Muscle layer of colon (tissue), 2 donors: ENCODE results near the gene VPS13C.

ENCODE experiments used
- H3K27ac ChIP-seq: one replicate; pipeline ENCODE4 v1.7.0; 2013; ENCODE audit warnings: low read depth, mild to moderate bottlenecking, low read length, moderate library complexity
- H3K27me3 ChIP-seq, 2 donors: one replicate each; pipeline ENCODE4 v1.7.0; 2013; ENCODE audit warnings: low read length in 2 of 2, mild to moderate bottlenecking in 2 of 2; ENCODE audit not compliant: insufficient read depth in 2 of 2, control insufficient read depth in 1 of 2
- H3K36me3 ChIP-seq: one replicate; pipeline ENCODE4 v1.7.0; 2013; ENCODE audit warnings: mild to moderate bottlenecking, low read length; ENCODE audit not compliant: insufficient read depth
- H3K4me1 ChIP-seq: one replicate; pipeline ENCODE4 v1.7.0; 2013; ENCODE audit warnings: mild to moderate bottlenecking, low read length; ENCODE audit not compliant: insufficient read depth
- H3K4me3 ChIP-seq, 2 donors: one replicate each; pipeline ENCODE4 v1.7.0; 2013; ENCODE audit warnings: low read length in 2 of 2, low read depth in 1 of 2, mild to moderate bottlenecking in 1 of 2, moderate library complexity in 1 of 2
- H3K9ac ChIP-seq: one replicate; pipeline ENCODE4 v1.7.0; 2013; ENCODE audit warnings: low read length
- H3K9me3 ChIP-seq: one replicate; pipeline ENCODE4 v1.7.0; 2013; ENCODE audit warnings: mild to moderate bottlenecking, low read length
- donor health status: abdominal sarcoma.
- donor health status: Adenocarcinoma of cecum.

VPS13C gene

DNA sequence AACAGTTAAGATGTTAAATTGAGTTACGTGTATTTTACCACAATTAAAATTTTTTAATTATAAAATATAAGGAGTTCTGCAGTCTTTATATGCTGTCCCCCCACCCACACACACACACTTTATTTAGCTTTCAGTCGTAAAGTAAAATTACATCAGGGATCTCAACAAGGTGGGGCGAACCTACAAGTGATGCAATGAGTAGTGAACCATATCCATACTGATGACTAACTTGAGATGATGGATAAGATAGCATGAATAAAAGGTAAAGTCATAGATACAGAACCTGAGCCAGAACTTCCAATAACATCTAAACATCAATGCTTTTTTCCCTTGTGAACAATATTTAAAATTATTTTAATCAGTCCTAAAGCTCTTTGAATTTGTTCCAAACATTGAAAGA, 77.2 kb downstream of the VPS13C start:
- H3K27ac ChIP-seq = no peak overlapping the region
- no peaks in the 10 kb centered on the region for H3K9me3 ChIP-seq
- H3K36me3 ChIP-seq = peaks cover 11% of the 10 kb centered on the region
- H3K4me1 ChIP-seq = no peaks in the 10 kb centered on the region
- H3K27me3 ChIP-seq = no peaks in the 10 kb centered on the region
- H3K9ac ChIP-seq = no peak overlapping the region
- no peak overlapping the region for H3K4me3 ChIP-seq

DNA sequence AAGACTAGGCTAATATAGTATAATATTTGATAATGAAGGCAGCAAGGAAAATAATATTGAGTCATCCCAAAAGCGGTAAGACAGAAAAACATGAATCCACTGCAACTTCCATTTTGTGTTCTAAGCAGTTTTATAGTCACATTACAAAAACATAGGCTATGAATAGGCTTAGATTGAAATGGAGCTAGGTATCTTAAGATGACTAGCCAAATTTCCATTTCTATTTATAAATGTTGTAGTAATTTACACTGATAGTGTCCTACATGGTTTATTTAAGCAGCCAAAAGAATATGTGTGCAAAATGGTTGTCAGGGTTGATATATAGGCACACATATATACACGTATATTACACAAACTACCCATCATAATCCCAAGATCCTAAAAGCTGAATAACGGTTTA, 82.0 kb downstream of the VPS13C start:
- Histone ChIP-seq H3K9ac (no peak overlapping the region), H3K36me3 (peaks cover 18% of the 10 kb centered on the region)

GRCh38 chr15:61974759-61975158, 85.5 kb downstream of the VPS13C start:
- H3K36me3 ChIP-seq = peaks cover 24% of the 10 kb centered on the region

More for the DNA sequence above, 82.0 kb downstream of the VPS13C start:
- Histone ChIP-seq H3K27me3 (no peaks in the 10 kb centered on the region), H3K4me3 (no peak overlapping the region), H3K4me1 (peaks cover 7% of the 10 kb centered on the region), H3K9me3 (no peaks in the 10 kb centered on the region), H3K27ac (no peak overlapping the region)

GRCh38 chr15:61974118-61974517, 86.1 kb downstream of the VPS13C start:
- no peaks in the 10 kb centered on the region for H3K9me3 ChIP-seq
- peaks cover 24% of the 10 kb centered on the region for H3K36me3 ChIP-seq

More at GRCh38 chr15:61974759-61975158, 85.5 kb downstream of the VPS13C start:
- no peak overlapping the region for H3K9ac ChIP-seq
- H3K27me3 ChIP-seq = no peaks in the 10 kb centered on the region
- H3K4me1 ChIP-seq = peaks cover 7% of the 10 kb centered on the region
- H3K27ac ChIP-seq = no peak overlapping the region
- H3K4me3 ChIP-seq = no peak overlapping the region
- H3K9me3 ChIP-seq = no peaks in the 10 kb centered on the region

DNA sequence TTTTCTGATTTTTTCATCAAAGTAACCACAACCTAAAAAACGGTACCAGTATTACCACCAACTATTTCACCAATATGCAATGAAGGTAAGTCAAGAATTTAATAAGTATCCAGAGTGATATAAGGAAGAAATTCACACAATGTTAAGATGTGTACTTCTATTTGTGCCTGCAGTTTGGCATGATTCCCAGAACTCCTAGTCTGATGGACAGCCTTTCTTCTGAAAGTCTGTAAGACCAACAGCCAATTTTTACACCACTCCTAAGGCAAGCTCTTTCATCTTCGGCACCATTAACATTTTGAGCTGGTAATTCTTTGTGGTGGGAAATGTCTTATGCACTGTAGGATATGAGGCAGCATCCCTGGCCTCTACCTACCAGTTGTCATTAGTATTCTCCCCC, 108.3 kb downstream of the VPS13C start:
- no peaks in the 10 kb centered on the region for H3K27me3 ChIP-seq
- H3K9me3 ChIP-seq = no peaks in the 10 kb centered on the region
- H3K4me1 ChIP-seq = no peaks in the 10 kb centered on the region
- no peak overlapping the region for H3K9ac ChIP-seq
- H3K27ac ChIP-seq = no peak overlapping the region
- H3K4me3 ChIP-seq = no peak overlapping the region
- H3K36me3 ChIP-seq = peaks cover 4% of the 10 kb centered on the region

More at GRCh38 chr15:61974118-61974517, 86.1 kb downstream of the VPS13C start:
- H3K4me3 ChIP-seq = no peak overlapping the region
- peaks cover 7% of the 10 kb centered on the region for H3K4me1 ChIP-seq
- no peak overlapping the region for H3K9ac ChIP-seq
- no peak overlapping the region for H3K27ac ChIP-seq
- H3K27me3 ChIP-seq = no peaks in the 10 kb centered on the region

DNA sequence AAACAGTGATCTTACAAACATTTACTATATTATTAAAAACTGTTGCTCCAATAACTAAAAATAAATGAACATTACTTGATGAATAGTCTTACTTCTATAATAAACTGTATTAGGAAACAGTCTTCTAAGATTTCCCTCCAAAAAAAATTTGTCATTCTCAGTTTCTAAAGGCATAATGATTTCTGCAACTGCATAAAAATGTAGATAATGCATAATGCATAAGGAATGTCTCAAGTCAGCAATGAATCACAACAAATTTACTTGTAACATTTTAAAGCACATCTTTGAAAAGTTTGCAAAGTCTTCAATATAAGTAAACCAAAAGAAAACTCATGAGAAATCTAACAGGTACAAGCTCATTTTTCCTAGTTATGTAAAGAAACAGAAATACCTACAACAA, 113.5 kb downstream of the VPS13C start:
- no peak overlapping the region for H3K27ac ChIP-seq
- H3K4me1 ChIP-seq = no peaks in the 10 kb centered on the region
- H3K27me3 ChIP-seq = no peaks in the 10 kb centered on the region
- H3K9ac ChIP-seq = no peak overlapping the region
- no peaks in the 10 kb centered on the region for H3K9me3 ChIP-seq
- H3K36me3 ChIP-seq = no peaks in the 10 kb centered on the region
- H3K4me3 ChIP-seq = no peak overlapping the region

DNA sequence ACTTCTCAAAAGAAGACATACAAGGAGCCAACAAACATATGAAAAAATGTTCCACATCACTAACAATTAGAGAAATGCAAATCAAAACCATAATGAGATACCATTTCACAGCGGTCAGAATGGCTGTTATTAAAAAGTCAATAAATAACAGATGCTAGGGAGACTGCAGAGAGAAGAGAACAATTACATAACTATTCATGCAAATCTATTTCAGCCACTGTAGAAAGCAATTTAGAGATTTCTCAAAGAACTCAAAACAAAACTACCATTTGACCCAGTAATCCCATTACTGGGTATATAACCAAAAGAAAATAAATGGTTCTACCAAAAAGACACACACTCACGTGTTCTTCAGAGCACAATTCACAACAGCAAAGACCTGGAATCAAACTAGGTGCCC, 116.3 kb downstream of the VPS13C start:
- H3K36me3 ChIP-seq = peaks cover 4% of the 10 kb centered on the region
- no peaks in the 10 kb centered on the region for H3K27me3 ChIP-seq
- H3K9me3 ChIP-seq = no peaks in the 10 kb centered on the region
- no peak overlapping the region for H3K4me3 ChIP-seq
- H3K4me1 ChIP-seq = no peaks in the 10 kb centered on the region
- no peak overlapping the region for H3K27ac ChIP-seq
- H3K9ac ChIP-seq = no peak overlapping the region

DNA sequence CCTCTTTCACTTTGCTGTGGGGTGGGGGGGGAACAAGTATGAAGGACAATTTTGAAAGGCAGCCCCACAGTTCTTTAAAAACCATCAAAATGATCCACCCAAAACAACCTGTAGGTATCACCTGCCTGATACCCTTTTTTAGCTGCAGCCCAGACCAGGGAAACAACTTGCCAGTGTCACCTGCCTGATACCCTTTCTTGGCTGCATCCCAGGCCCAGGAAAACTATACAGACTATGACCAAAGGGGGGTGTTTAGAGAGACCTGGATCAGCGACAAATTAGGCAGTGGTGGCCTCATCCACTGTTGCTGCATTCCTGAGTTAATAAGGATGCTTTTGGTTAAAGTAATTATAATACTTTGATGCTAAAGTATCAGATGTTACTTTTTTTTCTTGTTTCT, 122.0 kb downstream of the VPS13C start:
- Histone ChIP-seq H3K27ac (no peak overlapping the region), H3K4me3 (no peak overlapping the region), H3K9ac (no peak overlapping the region), H3K36me3 (peaks cover 4% of the 10 kb centered on the region), H3K9me3 (no peaks in the 10 kb centered on the region), H3K27me3 (no peaks in the 10 kb centered on the region), H3K4me1 (no peaks in the 10 kb centered on the region)

- H3K27ac ChIP-seq = no peak overlapping the region
- H3K9me3 ChIP-seq = no peaks in the 10 kb centered on the region
- H3K4me3 ChIP-seq = no peak overlapping the region
- H3K4me1 ChIP-seq = no peaks in the 10 kb centered on the region
- no peaks in the 10 kb centered on the region for H3K27me3 ChIP-seq
- no peak overlapping the region for H3K9ac ChIP-seq
- peaks cover 4% of the 10 kb centered on the region for H3K36me3 ChIP-seq
Observed at GRCh38 chr15:61936528-61937195, 123.6 kb downstream of the VPS13C start.

DNA sequence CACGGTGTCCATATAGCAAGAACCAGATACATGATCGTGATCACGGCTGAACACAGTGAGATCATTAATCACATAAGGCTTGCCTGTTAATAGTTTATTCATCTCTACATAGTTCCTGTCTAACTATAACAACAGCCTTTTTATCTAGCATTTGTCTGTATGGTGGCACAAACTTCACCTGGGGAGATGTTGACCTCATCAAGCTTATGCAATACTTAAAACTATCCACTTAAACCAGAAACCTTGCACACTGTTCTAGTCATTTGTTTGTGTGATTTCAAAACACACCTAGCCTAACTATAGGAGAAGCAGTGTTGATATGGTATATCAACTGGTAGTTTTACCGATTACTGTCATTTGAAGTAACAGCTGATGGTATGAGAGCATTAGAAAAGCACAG, 124.8 kb downstream of the VPS13C start:
- no peak overlapping the region for H3K27ac ChIP-seq
- no peak overlapping the region for H3K9ac ChIP-seq
- H3K9me3 ChIP-seq = no peaks in the 10 kb centered on the region
- H3K27me3 ChIP-seq = no peaks in the 10 kb centered on the region
- no peak overlapping the region for H3K4me3 ChIP-seq
- no peaks in the 10 kb centered on the region for H3K36me3 ChIP-seq
- H3K4me1 ChIP-seq = no peaks in the 10 kb centered on the region

DNA sequence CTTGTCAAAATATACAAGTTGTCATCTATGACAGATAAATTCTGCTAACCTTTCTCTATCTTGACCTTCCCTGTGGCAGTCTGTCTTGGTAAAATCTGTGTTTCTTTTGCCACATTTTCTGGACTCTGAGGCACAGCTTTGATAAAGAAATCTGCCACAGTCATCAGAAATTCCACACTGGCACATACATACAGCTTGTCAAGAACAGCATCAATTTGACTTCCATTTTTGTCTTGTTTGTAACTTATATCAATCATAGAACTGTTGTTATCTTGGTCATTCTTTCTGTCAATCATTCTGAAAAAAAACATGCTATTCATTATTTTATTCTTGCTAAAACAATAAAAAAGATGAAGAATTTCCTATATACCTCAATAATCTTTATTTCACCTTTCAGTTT, 130.8 kb downstream of the VPS13C start:
- H3K27me3 ChIP-seq = no peaks in the 10 kb centered on the region
- H3K9ac ChIP-seq = no peak overlapping the region
- H3K27ac ChIP-seq = no peak overlapping the region
- no peak overlapping the region for H3K4me3 ChIP-seq
- no peaks in the 10 kb centered on the region for H3K9me3 ChIP-seq
- H3K36me3 ChIP-seq = peaks cover 17% of the 10 kb centered on the region
- H3K4me1 ChIP-seq = no peaks in the 10 kb centered on the region

GRCh38 chr15:61923173-61923572, 137.1 kb downstream of the VPS13C start:
- Histone ChIP-seq H3K4me3 (no peak overlapping the region), H3K9me3 (no peaks in the 10 kb centered on the region), H3K4me1 (no peaks in the 10 kb centered on the region), H3K36me3 (peaks cover 51% of the 10 kb centered on the region), H3K27me3 (no peaks in the 10 kb centered on the region), H3K27ac (no peak overlapping the region), H3K9ac (no peak overlapping the region)
